A549 (cell line): ENCODE results near the gene FGD4. TPM values are rescaled to one million over a fixed set of nuclear protein-coding genes. Genes with fewer than 3 reads are reported as not detected.

Source experiments
- ATAC-seq, 2 experiments: fragments of 200-7000 bp in 1 of 2; fragments of >200 bp in 1 of 2; cut with Nextera tagmentation in 1 of 2; cut with Tn5 transposase in 1 of 2; 3 replicates each; pipeline versions ENCODE4 v1.8.0 to v1.9.1; 2018 to 2020; ENCODE audit warnings: mild to moderate bottlenecking in 1 of 2, moderate library complexity in 1 of 2
- CTCF ChIA-PET: fragments of 300-600 bp; sonication (Branson Sonifier 250); formaldehyde crosslinking; extraction: SDS; loops from one replicate; lab custom pipeline; 2021; ENCODE audit warnings: antibody characterized with exemption, inconsistent platforms; lab: Yijun Ruan, JAX
- POLR2A ChIA-PET: fragments of 350-600 bp; formaldehyde crosslinking; extraction: SDS; loops from one replicate; lab custom pipeline; 2021; ENCODE audit warnings: antibody characterized with exemption, inconsistent platforms; lab: Yijun Ruan, JAX
- DNase-seq, 2 experiments: peaks; one replicate each; pipeline versions ENCODE4 v3.0.0 to v3.0.0-alpha.2; 2011 to 2016; ENCODE audit warnings: low read depth in 1 of 2, low spot score in 1 of 2
- FAIRE-seq: peaks from 2 replicates; lab custom pipeline; 2011; peaks lifted over from hg19 to GRCh38; lab: Jason Lieb, UNC
- H3K27ac ChIP-seq, 2 experiments: fragments of >200 bp; sonication (Bioruptor Twin); formaldehyde crosslinking; 3 replicates each; pipeline ENCODE4 v1.5.1; 2016 to 2017
- H3K4me1 ChIP-seq: fragments of >200 bp; sonication (Bioruptor Twin); formaldehyde crosslinking; 3 replicates; pipeline ENCODE4 v1.6.1; 2016
- H3K4me2 ChIP-seq: fragments of >200 bp; sonication (Bioruptor Twin); formaldehyde crosslinking; 3 replicates; pipeline ENCODE4 v1.6.1; 2016
- H3K4me3 ChIP-seq: fragments of >200 bp; sonication (Bioruptor Twin); formaldehyde crosslinking; 3 replicates; pipeline ENCODE4 v1.5.1; 2016
- H3K9me3 ChIP-seq: fragments of >200 bp; sonication (Bioruptor Twin); formaldehyde crosslinking; 3 replicates; pipeline ENCODE4 v1.6.1; 2016
- BCL3 ChIP-seq: fragments of >200 bp; sonication (Bioruptor Twin); formaldehyde crosslinking; IDR thresholded peaks from 3 replicates; pipeline ENCODE4 v1.6.1; 2016
- BHLHE40 ChIP-seq: IDR thresholded peaks from 2 replicates; pipeline ENCODE4 v1.6.1; 2012; ENCODE audit warnings: low read depth, low read length, inconsistent platforms
- CEBPB ChIP-seq, 2 experiments: fragments of >200 bp in 1 of 2; sonication (Bioruptor Twin) in 1 of 2; formaldehyde crosslinking in 1 of 2; IDR thresholded peaks; 2 replicates each; pipeline ENCODE4 v1.6.1; 2012 to 2016
- E2F6 ChIP-seq: IDR thresholded peaks from 2 replicates; pipeline ENCODE4 v1.6.1; 2012; ENCODE audit warnings: low read depth, borderline replicate concordance
- EHMT2 ChIP-seq: fragments of 200-600 bp; sonication (generic); IDR thresholded peaks from 2 replicates; pipeline ENCODE4 v1.6.1; 2016; ENCODE audit warnings: antibody characterized with exemption, low read depth, mild to moderate bottlenecking, moderate library complexity
- ESRRA ChIP-seq: fragments of 150-350 bp; IDR thresholded peaks from 2 replicates; pipeline ENCODE4 v1.6.1; 2014; ENCODE audit warnings: mild to moderate bottlenecking, low read length, borderline replicate concordance
- FOSB ChIP-seq: fragments of 250-450 bp; sonication (Bioruptor Pico); IDR thresholded peaks from 2 replicates; pipeline ENCODE4 v1.5.0; 2020; ENCODE audit warnings: mild to moderate bottlenecking, moderate library complexity
- FOSL2 ChIP-seq, 2 experiments: fragments of 450-650 bp in 1 of 2; fragments of >200 bp in 1 of 2; sonication (Bioruptor Twin) in 1 of 2; formaldehyde crosslinking; IDR thresholded peaks; 2 replicates each; pipeline versions ENCODE4 v1.5.0 to v1.6.1; 2016 to 2020; ENCODE audit warnings: mild to moderate bottlenecking in 1 of 2, moderate library complexity in 1 of 2
- FOXS1 ChIP-seq: fragments of 250-450 bp; sonication (Bioruptor Pico); IDR thresholded peaks from 2 replicates; pipeline ENCODE4 v1.5.0; 2020; ENCODE audit warnings: mild to moderate bottlenecking, moderate library complexity
- GATA3 ChIP-seq: IDR thresholded peaks from 2 replicates; pipeline ENCODE4 v1.6.1; 2012; ENCODE audit warnings: borderline replicate concordance
- HDAC2 ChIP-seq: fragments of 200-600 bp; sonication (generic); IDR thresholded peaks from 2 replicates; pipeline ENCODE4 v1.6.1; 2016
- HMGXB4 ChIP-seq: fragments of 250-450 bp; sonication (Bioruptor Pico); IDR thresholded peaks from 2 replicates; pipeline ENCODE4 v1.5.0; 2021; ENCODE audit warnings: mild to moderate bottlenecking, moderate library complexity, borderline replicate concordance
- HOXA7 ChIP-seq: fragments of 250-450 bp; sonication (Bioruptor Pico); IDR thresholded peaks from 2 replicates; pipeline ENCODE4 v1.5.0; 2020; ENCODE audit warnings: mild to moderate bottlenecking, moderate library complexity
- HOXB5 ChIP-seq: fragments of 250-450 bp; sonication (Bioruptor Pico); IDR thresholded peaks from 2 replicates; pipeline ENCODE4 v1.5.0; 2020; ENCODE audit warnings: mild to moderate bottlenecking, moderate library complexity
- JUNB ChIP-seq: fragments of >200 bp; sonication (Bioruptor Twin); formaldehyde crosslinking; IDR thresholded peaks from 2 replicates; pipeline ENCODE4 v1.6.1; 2016
- KDM5A ChIP-seq: fragments of 200-600 bp; sonication (generic); IDR thresholded peaks from 2 replicates; pipeline ENCODE4 v1.6.1; 2016; ENCODE audit warnings: antibody characterized with exemption, mild to moderate bottlenecking
- MAZ ChIP-seq: fragments of 150-350 bp; IDR thresholded peaks from 2 replicates; pipeline ENCODE4 v1.6.1; 2014; ENCODE audit warnings: antibody characterized with exemption, low read depth, low read length, borderline replicate concordance
- NPAS2 ChIP-seq: fragments of 250-450 bp; sonication (Bioruptor Pico); IDR thresholded peaks from 2 replicates; pipeline ENCODE4 v1.8.0; 2022; ENCODE audit warnings: mild to moderate bottlenecking, moderate library complexity, borderline replicate concordance
- POLR2AphosphoS2 ChIP-seq: conservative IDR thresholded peaks from 2 replicates; pipeline ENCODE4 v1.6.1; 2012; ENCODE audit warnings: low read length, improper control_type of control experiment, inconsistent platforms
- USF2 ChIP-seq: fragments of 450-650 bp; IDR thresholded peaks from 2 replicates; pipeline ENCODE4 v1.6.1; 2014; ENCODE audit warnings: antibody characterized with exemption
- ZC3H11A ChIP-seq: fragments of 450-650 bp; IDR thresholded peaks from 2 replicates; pipeline ENCODE4 v1.6.1; 2014; ENCODE audit warnings: antibody characterized with exemption, mild to moderate bottlenecking
- WGBS: methylation state at CpG from one replicate; pipeline ENCODE4 v1.1.6; 2017; ENCODE audit errors: missing lambda C conversion rate; 5-methylcytosine and 5-hydroxymethylcytosine counted together
- polyA plus RNA-seq, 4 experiments: library from polyadenylated mRNA; depleted of rRNA in 3 of 4; stranded (reverse); fragments of >200 nt; fragmentation: RNase III in 1 of 4; extraction: RNeasy Plus Mini Kit Qiagen cat#74134 plus additional on column Dnase treatment in 1 of 4; gene quantifications; 2 replicates in 3 of 4; 3 replicates in 1 of 4; pipeline ENCODE4 v1.2.3, GENCODE V29; 2011 to 2017
- TF ChIP-seq, protein P1 (sequence below): IDR thresholded peaks from 2 replicates; pipeline ENCODE4 v1.6.1; 2012
- TF ChIP-seq, protein P2 (sequence below): fragments of 200-600 bp; sonication (generic); IDR thresholded peaks from 2 replicates; pipeline ENCODE4 v1.6.1; 2016; ENCODE audit warnings: antibody characterized with exemption, mild to moderate bottlenecking, moderate library complexity

FGD4 gene
- polyA plus RNA-seq, 2 of the 4 experiments (the other 2 are of a cell fraction), result 2.2 to 6.0 TPM

- H3K9me3 ChIP-seq, result no peaks in the 10 kb centered on the region
- no peak overlapping the region for H3K27ac ChIP-seq
- FAIRE-seq (no peak), ATAC-seq (no peak)
- peaks cover 3% of the 10 kb centered on the region; the same call in 2 of the 3 replicates for H3K4me1 ChIP-seq
- TF ChIP-seq ESRRA (no peak), HMGXB4 (CRISPR knock-in tag) (no peak), USF2 (no peak), BCL3 (no peak), HDAC2 (no peak), POLR2AphosphoS2 (no peak), FOSB (CRISPR knock-in tag) (no peak), JUNB (no peak), E2F6 (no peak)
- TF ChIP-seq, protein P1, sequence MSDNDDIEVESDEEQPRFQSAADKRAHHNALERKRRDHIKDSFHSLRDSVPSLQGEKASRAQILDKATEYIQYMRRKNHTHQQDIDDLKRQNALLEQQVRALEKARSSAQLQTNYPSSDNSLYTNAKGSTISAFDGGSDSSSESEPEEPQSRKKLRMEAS, result no peak
- TF ChIP-seq, all 56 proteins: peak for 0
- Histone ChIP-seq H3K4me3 (no peak overlapping the region), H3K4me2 (no peak overlapping the region)
- 84% methylated on average over 2 of the region's 2 CpGs for WGBS
- no peak for DNase-seq
- ChIA-PET POLR2A (no interaction called here), CTCF (interaction anchor here (0.6 to 2.4 kb wide), 6 partner anchors 9 to 1002 kb away, joined by 3 to 14 read pairs (median 6); no protein-coding TSS in a partner anchor)
These were observed 263.3 kb downstream of the FGD4 start for GRCh38 chr12:32662665-32663064.

- Histone ChIP-seq H3K27ac (no peak overlapping the region), H3K9me3 (peaks cover 11% of the 10 kb centered on the region), H3K4me2 (no peak overlapping the region), H3K4me1 (no peaks in the 10 kb centered on the region), H3K4me3 (no peak overlapping the region)
- ChIA-PET CTCF (no interaction called here), POLR2A (no interaction called here)
- ATAC-seq (no peak), DNase-seq (no peak), FAIRE-seq (no peak)
- 71% methylated on average over 9 of the region's 14 CpGs for WGBS
- no peak for TF ChIP-seq MAZ
- TF ChIP-seq FOSL2 (IDR thresholded peaks at IDR 0.05), result no peak
- TF ChIP-seq FOSL2 (CRISPR knock-in tag; IDR thresholded peaks at IDR 0.05), result no peak
These were observed 266.7 kb downstream of the FGD4 start for GRCh38 chr12:32666018-32666417.

GRCh38 chr12:32669584-32669983 is 270.2 kb downstream of the FGD4 start:
- ChIA-PET CTCF (interaction anchor here (3.0 to 8.9 kb wide), 3 partner anchors 12 to 303 kb away, joined by 15 to 137 read pairs (median 46); no protein-coding TSS in a partner anchor), POLR2A (no interaction called here)
- no peaks in the 10 kb centered on the region for H3K4me1 ChIP-seq
- 84% methylated on average over 1 of the region's 1 CpG for WGBS
- no peak for DNase-seq
- FAIRE-seq, result no peak
- no peak overlapping the region for H3K27ac ChIP-seq
- peaks cover 11% of the 10 kb centered on the region for H3K9me3 ChIP-seq
- ATAC-seq, result no peak
- H3K4me2 ChIP-seq, result no peak overlapping the region
- no peak overlapping the region for H3K4me3 ChIP-seq
- TF ChIP-seq EHMT2 (no peak), KDM5A (no peak), NPAS2 (CRISPR knock-in tag) (no peak), FOXS1 (CRISPR knock-in tag) (no peak), HOXB5 (CRISPR knock-in tag) (no peak), CEBPB (IDR thresholded peaks at IDR 0.05) (no peak), BHLHE40 (no peak), POLR2AphosphoS2 (no peak), HMGXB4 (CRISPR knock-in tag) (no peak), ZC3H11A (no peak), ESRRA (no peak), GATA3 (no peak), HOXA7 (CRISPR knock-in tag) (no peak)
- TF ChIP-seq, protein P2, sequence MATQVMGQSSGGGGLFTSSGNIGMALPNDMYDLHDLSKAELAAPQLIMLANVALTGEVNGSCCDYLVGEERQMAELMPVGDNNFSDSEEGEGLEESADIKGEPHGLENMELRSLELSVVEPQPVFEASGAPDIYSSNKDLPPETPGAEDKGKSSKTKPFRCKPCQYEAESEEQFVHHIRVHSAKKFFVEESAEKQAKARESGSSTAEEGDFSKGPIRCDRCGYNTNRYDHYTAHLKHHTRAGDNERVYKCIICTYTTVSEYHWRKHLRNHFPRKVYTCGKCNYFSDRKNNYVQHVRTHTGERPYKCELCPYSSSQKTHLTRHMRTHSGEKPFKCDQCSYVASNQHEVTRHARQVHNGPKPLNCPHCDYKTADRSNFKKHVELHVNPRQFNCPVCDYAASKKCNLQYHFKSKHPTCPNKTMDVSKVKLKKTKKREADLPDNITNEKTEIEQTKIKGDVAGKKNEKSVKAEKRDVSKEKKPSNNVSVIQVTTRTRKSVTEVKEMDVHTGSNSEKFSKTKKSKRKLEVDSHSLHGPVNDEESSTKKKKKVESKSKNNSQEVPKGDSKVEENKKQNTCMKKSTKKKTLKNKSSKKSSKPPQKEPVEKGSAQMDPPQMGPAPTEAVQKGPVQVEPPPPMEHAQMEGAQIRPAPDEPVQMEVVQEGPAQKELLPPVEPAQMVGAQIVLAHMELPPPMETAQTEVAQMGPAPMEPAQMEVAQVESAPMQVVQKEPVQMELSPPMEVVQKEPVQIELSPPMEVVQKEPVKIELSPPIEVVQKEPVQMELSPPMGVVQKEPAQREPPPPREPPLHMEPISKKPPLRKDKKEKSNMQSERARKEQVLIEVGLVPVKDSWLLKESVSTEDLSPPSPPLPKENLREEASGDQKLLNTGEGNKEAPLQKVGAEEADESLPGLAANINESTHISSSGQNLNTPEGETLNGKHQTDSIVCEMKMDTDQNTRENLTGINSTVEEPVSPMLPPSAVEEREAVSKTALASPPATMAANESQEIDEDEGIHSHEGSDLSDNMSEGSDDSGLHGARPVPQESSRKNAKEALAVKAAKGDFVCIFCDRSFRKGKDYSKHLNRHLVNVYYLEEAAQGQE, result no peak
